T-cell (primary cell): ENCODE data around the gene MYO10. TPM values are rescaled to one million over a fixed set of nuclear protein-coding genes. Genes with fewer than 3 reads are reported as not detected.
A peak's percentile ranks its signal among the peaks of the same experiment; 100 is the strongest.

Source experiments
- ATAC-seq, 4 experiments: fragments of 200-7000 bp in 3 of 4; fragments of 150-1000 bp in 1 of 4; cut with Tn5 transposase; replicated peaks in 1 of 4; 1 replicate in 3 of 4; 2 replicates in 1 of 4; pipeline ENCODE4 v1.10.0; 2021; ENCODE audit warnings: moderate library complexity in 3 of 4, mild to moderate bottlenecking in 2 of 4, moderate number of reproducible peaks in 1 of 4
- CTCF ChIA-PET, 2 donors: fragments of 300-600 bp; sonication (Branson Sonifier 250); formaldehyde crosslinking; loops; one replicate each; lab custom pipeline; 2022; ENCODE audit warnings: antibody characterized with exemption in 2 of 2; lab: Charles Lee
- POLR2A ChIA-PET, 2 donors: fragments of 300-600 bp; sonication (Branson Sonifier 250); formaldehyde crosslinking; loops; one replicate each; lab custom pipeline; 2022; ENCODE audit warnings: antibody characterized with exemption in 2 of 2; lab: Charles Lee
- DNase-seq, 35 experiments: peaks; one replicate each; pipeline versions ENCODE4 v3.0.0 to v3.0.0-alpha.2; 2013 to 2023
- H3K27ac ChIP-seq: one replicate; pipeline ENCODE4 v1.5.1; 2013; ENCODE audit warnings: low read length
- H3K27me3 ChIP-seq, 2 experiments: replicated peaks in 1 of 2; 1 replicate in 1 of 2; 2 replicates in 1 of 2; pipeline versions ENCODE4 v1.6.1 to v1.7.0; 2013; ENCODE audit warnings: low read length in 1 of 2, mixed read lengths in 1 of 2; ENCODE audit not compliant: control insufficient read depth in 2 of 2, insufficient read depth in 2 of 2; ENCODE audit errors: extremely low read depth in 1 of 2
- H3K36me3 ChIP-seq, 2 donors: 1 replicate in 1 of 2; 2 replicates in 1 of 2; pipeline versions ENCODE4 v1.6.1 to v1.7.0; 2013; ENCODE audit warnings: low read length in 1 of 2; ENCODE audit not compliant: control insufficient read depth in 2 of 2, insufficient read depth in 1 of 2; ENCODE audit errors: extremely low read depth in 1 of 2
- H3K4me1 ChIP-seq, 2 experiments: 1 replicate in 1 of 2; 2 replicates in 1 of 2; pipeline versions ENCODE4 v1.6.1 to v1.7.0; 2013; ENCODE audit warnings: low read length in 2 of 2, mixed read lengths in 1 of 2; ENCODE audit not compliant: insufficient read depth in 2 of 2, control insufficient read depth in 1 of 2; ENCODE audit errors: extremely low read depth in 1 of 2
- H3K4me3 ChIP-seq, 2 donors: 1 replicate in 1 of 2; 2 replicates in 1 of 2; pipeline versions ENCODE4 v1.5.1 to v1.7.0; 2013; ENCODE audit warnings: mild to moderate bottlenecking in 2 of 2, low read length in 1 of 2, moderate library complexity in 1 of 2; ENCODE audit not compliant: control insufficient read depth in 1 of 2; ENCODE audit errors: extremely low read depth in 1 of 2
- H3K9me3 ChIP-seq: 2 replicates; pipeline ENCODE4 v1.7.0; 2013
- H3K27ac Mint-ChIP-seq, 2 donors: one replicate each; pipeline ENCODE4 v1.8.0; 2020 to 2021; ENCODE audit warnings: mild to moderate bottlenecking in 2 of 2, mixed read lengths in 2 of 2
- H3K27me3 Mint-ChIP-seq, 2 donors: one replicate each; pipeline ENCODE4 v1.8.0; 2021 to 2022; ENCODE audit warnings: mixed read lengths in 2 of 2
- H3K36me3 Mint-ChIP-seq: one replicate; pipeline ENCODE4 v1.8.0; 2021; ENCODE audit warnings: mixed read lengths
- H3K4me1 Mint-ChIP-seq, 3 donors: one replicate each; pipeline ENCODE4 v1.8.0; 2020 to 2022; ENCODE audit warnings: mixed read lengths in 3 of 3, mild to moderate bottlenecking in 1 of 3
- H3K4me3 Mint-ChIP-seq, 3 donors: one replicate each; pipeline ENCODE4 v1.8.0; 2020 to 2022; ENCODE audit warnings: mild to moderate bottlenecking in 3 of 3, mixed read lengths in 3 of 3, moderate library complexity in 3 of 3
- H3K9me3 Mint-ChIP-seq, 3 donors: one replicate each; pipeline ENCODE4 v1.8.0; 2020 to 2022; ENCODE audit warnings: mixed read lengths in 3 of 3
- WGBS: methylation state at CpG from one replicate; pipeline ENCODE4 v1.1.5; 2013; ENCODE audit warnings: missing lambda C conversion rate; ENCODE audit not compliant: insufficient coverage; 5-methylcytosine and 5-hydroxymethylcytosine counted together
- total RNA-seq, 35 experiments: library from RNA in 6 of 35; stranded (reverse) in 6 of 35; fragments of 120-200 nt in 1 of 35; gene quantifications; one replicate each; pipeline versions ENCODE4 v1.2.1 to v1.2.4 and lab custom pipeline; 2013 to 2026

The MYO10 gene
- total RNA-seq, 5 donors from 2014 or later (not counting 1 experiment from before 2014, with no cell fraction given): 0.20 to 0.47 (median 0.23) TPM; not detected in 2

- no peaks in the 10 kb centered on the region for H3K4me1 ChIP-seq
- CTCF ChIA-PET: no interaction called here
- ATAC-seq (no peak), DNase-seq (no peak)
- Mint-ChIP-seq H3K4me3 (no peak overlapping the region), H3K4me1 (peaks cover 4 to 6% (median 4%) of the 10 kb centered on the region in 3 donors), H3K9me3 (no peaks in the 10 kb centered on the region), H3K27ac (no peak overlapping the region), H3K27me3 (peaks cover 4 to 5% of the 10 kb centered on the region in 2 donors), H3K36me3 (no peaks in the 10 kb centered on the region)
- H3K4me3 ChIP-seq: no peak overlapping the region
- WGBS: 66% methylated on average over 4 of the region's 9 CpGs
- peaks cover 0 to 6% of the 10 kb centered on the region in 2 experiments for H3K27me3 ChIP-seq
- H3K36me3 ChIP-seq: no peaks in the 10 kb centered on the region
- H3K9me3 ChIP-seq: no peaks in the 10 kb centered on the region
- POLR2A ChIA-PET: no interaction called here
- no peak overlapping the region for H3K27ac ChIP-seq
These were observed 256.9 kb downstream of the MYO10 start for GRCh38 chr5:16679190-16679589.

GRCh38 chr5:16675806-16676205 is 260.3 kb downstream of the MYO10 start:
- H3K27ac Mint-ChIP-seq: no peak overlapping the region
- no peaks in the 10 kb centered on the region for H3K9me3 Mint-ChIP-seq

GRCh38 chr5:16674750-16675149 is 261.3 kb downstream of the MYO10 start:
- Mint-ChIP-seq H3K4me1 (peaks cover 20 to 23% (median 23%) of the 10 kb centered on the region in 3 donors), H3K4me3 (no peak overlapping the region), H3K27ac (peak overlapping the region in 1 of 2 donors; percentile 0)

More at GRCh38 chr5:16675806-16676205, 260.3 kb downstream of the MYO10 start:
- ChIA-PET POLR2A (no interaction called here), CTCF (interaction anchor here in 1 of 2 donors (0.7 kb wide), 1 partner anchor 136 kb away, joined by 3 read pairs; no protein-coding TSS in a partner anchor)
- Histone ChIP-seq H3K4me1 (peaks cover 3 to 13% of the 10 kb centered on the region in 2 experiments), H3K4me3 (no peak overlapping the region), H3K9me3 (no peaks in the 10 kb centered on the region), H3K27me3 (peaks cover 0 to 9% of the 10 kb centered on the region in 2 experiments), H3K36me3 (no peaks in the 10 kb centered on the region), H3K27ac (no peak overlapping the region)
- no peak overlapping the region for H3K4me3 Mint-ChIP-seq
- no peaks in the 10 kb centered on the region for H3K27me3 Mint-ChIP-seq
- DNase-seq (no peak), ATAC-seq (no peak)
- H3K36me3 Mint-ChIP-seq: no peaks in the 10 kb centered on the region
- peaks cover 20 to 23% (median 23%) of the 10 kb centered on the region in 3 donors for H3K4me1 Mint-ChIP-seq
- WGBS: 85% methylated on average over 3 of the region's 9 CpGs

GRCh38 chr5:16673241-16674201 is 262.6 kb downstream of the MYO10 start:
- peak in 32 of 35 experiments; percentile 14 to 72 (median 52) for DNase-seq
- Histone ChIP-seq H3K9me3 (no peaks in the 10 kb centered on the region), H3K27me3 (peaks cover 0 to 6% of the 10 kb centered on the region in 2 experiments), H3K4me1 (peaks cover 3 to 13% of the 10 kb centered on the region in 2 experiments), H3K36me3 (no peaks in the 10 kb centered on the region), H3K4me3 (peak overlapping the region; percentile 17 to 27), H3K27ac (no peak overlapping the region)
- ATAC-seq: peak; percentile 70 to 86 (median 75)
- peaks cover 20 to 23% (median 23%) of the 10 kb centered on the region in 3 donors for H3K4me1 Mint-ChIP-seq
- peak overlapping the region; percentile 81 to 90 for H3K27ac Mint-ChIP-seq
- H3K9me3 Mint-ChIP-seq: no peaks in the 10 kb centered on the region
- no peaks in the 10 kb centered on the region for H3K27me3 Mint-ChIP-seq
- POLR2A ChIA-PET: interaction anchor here (0.7 to 0.8 kb wide), 2 partner anchors 11 to 59 kb away, joined by 3 to 9 read pairs; no protein-coding TSS in a partner anchor
- CTCF ChIA-PET: interaction anchor here (0.5 to 1.4 kb wide), 6 partner anchors 11 to 505 kb away, joined by 3 to 4 read pairs (median 3); no protein-coding TSS in a partner anchor
- H3K36me3 Mint-ChIP-seq: no peaks in the 10 kb centered on the region
- 32% methylated on average over 6 of the region's 18 CpGs for WGBS
- peak overlapping the region; percentile 66 to 71 (median 70) for H3K4me3 Mint-ChIP-seq

More at GRCh38 chr5:16674750-16675149, 261.3 kb downstream of the MYO10 start:
- no peaks in the 10 kb centered on the region for H3K9me3 ChIP-seq
- no peaks in the 10 kb centered on the region for H3K9me3 Mint-ChIP-seq
- no peak for ATAC-seq
- H3K36me3 ChIP-seq: no peaks in the 10 kb centered on the region
- 71% methylated on average over 8 of the region's 8 CpGs for WGBS
- no peak for DNase-seq
- H3K27me3 Mint-ChIP-seq: no peaks in the 10 kb centered on the region
- no peak overlapping the region for H3K27ac ChIP-seq
- peaks cover 3 to 13% of the 10 kb centered on the region in 2 experiments for H3K4me1 ChIP-seq
- H3K4me3 ChIP-seq: no peak overlapping the region
- H3K27me3 ChIP-seq: peaks cover 0 to 11% of the 10 kb centered on the region in 2 experiments
- ChIA-PET POLR2A (interaction anchor here in 1 of 2 donors (0.6 kb wide), 1 partner anchor 61 kb away, joined by 4 read pairs; no protein-coding TSS in a partner anchor), CTCF (interaction anchor here in 1 of 2 donors (0.6 to 1.4 kb wide), 2 partner anchors 92 to 217 kb away, joined by 4 read pairs; no protein-coding TSS in a partner anchor)
- H3K36me3 Mint-ChIP-seq: no peaks in the 10 kb centered on the region

- POLR2A ChIA-PET: no interaction called here
- H3K9me3 Mint-ChIP-seq: no peaks in the 10 kb centered on the region
- ATAC-seq: no peak
- H3K4me3 Mint-ChIP-seq: no peak overlapping the region
- WGBS: 77% methylated on average over 5 of the region's 7 CpGs
- H3K36me3 Mint-ChIP-seq: no peaks in the 10 kb centered on the region
- Histone ChIP-seq H3K36me3 (no peaks in the 10 kb centered on the region), H3K4me1 (peaks cover 3 to 16% of the 10 kb centered on the region in 2 experiments), H3K27ac (no peak overlapping the region), H3K4me3 (no peak overlapping the region), H3K9me3 (no peaks in the 10 kb centered on the region), H3K27me3 (peaks cover 0 to 6% of the 10 kb centered on the region in 2 experiments)
- peaks cover 27 to 29% (median 28%) of the 10 kb centered on the region in 3 donors for H3K4me1 Mint-ChIP-seq
- no peaks in the 10 kb centered on the region for H3K27me3 Mint-ChIP-seq
- CTCF ChIA-PET: no interaction called here
- no peak overlapping the region for H3K27ac Mint-ChIP-seq
- no peak for DNase-seq
These were observed 264.9 kb downstream of the MYO10 start for GRCh38 chr5:16671208-16671607.

- peaks cover 0 to 8% of the 10 kb centered on the region in 2 experiments for H3K27me3 ChIP-seq
- H3K9me3 ChIP-seq: no peaks in the 10 kb centered on the region
- H3K36me3 ChIP-seq: no peaks in the 10 kb centered on the region
- H3K27ac Mint-ChIP-seq: no peak overlapping the region
- no peak overlapping the region for H3K4me3 ChIP-seq
- no peaks in the 10 kb centered on the region for H3K36me3 Mint-ChIP-seq
- H3K4me1 ChIP-seq: peaks cover 7 to 16% of the 10 kb centered on the region in 2 experiments
- ChIA-PET CTCF (interaction anchor here in 1 of 2 donors (0.6 kb wide), 1 partner anchor 365 kb away, joined by 5 read pairs; no protein-coding TSS in a partner anchor), POLR2A (no interaction called here)
- H3K27me3 Mint-ChIP-seq: no peaks in the 10 kb centered on the region
- ATAC-seq (no peak), DNase-seq (no peak)
- H3K9me3 Mint-ChIP-seq: no peaks in the 10 kb centered on the region
- no peak overlapping the region for H3K27ac ChIP-seq
- no CpG with 5 or more reads among the region's 3 CpGs for WGBS
- H3K4me1 Mint-ChIP-seq: peaks cover 28 to 34% (median 29%) of the 10 kb centered on the region in 3 donors
- no peak overlapping the region for H3K4me3 Mint-ChIP-seq
These were observed 266.3 kb downstream of the MYO10 start for GRCh38 chr5:16669776-16670175.
